H1 (cell line): ENCODE data around the gene CCDC127. TPM values are rescaled to one million over a fixed set of nuclear protein-coding genes. Genes with fewer than 3 reads are reported as not detected.

Source experiments
- CTCF ChIA-PET: fragments of 300-600 bp; sonication (Branson Sonifier 250); formaldehyde crosslinking; loops from one replicate; lab custom pipeline; 2021; ENCODE audit not compliant: partially characterized antibody; lab: Charles Lee
- POLR2A ChIA-PET: fragments of 300-600 bp; sonication (Branson Sonifier 250); formaldehyde crosslinking; loops from one replicate; lab custom pipeline; 2021; ENCODE audit warnings: inconsistent platforms; ENCODE audit not compliant: partially characterized antibody; lab: Charles Lee
- DNase-seq, 2 experiments: peaks; one replicate each; pipeline versions ENCODE4 v3.0.0 to v3.0.0-alpha.2; 2010 to 2022; ENCODE audit warnings: low spot score in 2 of 2, low read depth in 1 of 2, mixed read lengths in 1 of 2
- FAIRE-seq: peaks from 2 replicates; lab custom pipeline; 2011; peaks lifted over from hg19 to GRCh38; lab: Jason Lieb, UNC
- H2AFZ ChIP-seq: 2 replicates; pipeline ENCODE4 v1.8.1; 2012; ENCODE audit warnings: low read length, inconsistent platforms
- H2AK5ac ChIP-seq: 2 replicates; pipeline ENCODE4 v1.6.1; 2013; ENCODE audit warnings: low read depth, low read length
- H2BK120ac ChIP-seq: replicated peaks from 2 replicates; pipeline ENCODE3; 2013; ENCODE audit warnings: low read depth, low read length, inconsistent platforms
- H2BK12ac ChIP-seq: 2 replicates; pipeline ENCODE4 v1.6.1; 2013; ENCODE audit warnings: low read depth, low read length
- H2BK15ac ChIP-seq: 2 replicates; pipeline ENCODE4 v1.6.1; 2013; ENCODE audit warnings: low read length
- H2BK20ac ChIP-seq: 2 replicates; pipeline ENCODE4 v1.6.1; 2013; ENCODE audit warnings: low read length
- H2BK5ac ChIP-seq: 2 replicates; pipeline ENCODE4 v1.6.1; 2013; ENCODE audit warnings: low read depth, low read length
- H3K14ac ChIP-seq: 2 replicates; pipeline ENCODE4 v1.6.1; 2013; ENCODE audit warnings: inconsistent platforms; ENCODE audit not compliant: insufficient read length
- H3K18ac ChIP-seq: 2 replicates; pipeline ENCODE4 v1.6.1; 2013; ENCODE audit warnings: low read length; ENCODE audit errors: extremely low read depth
- H3K23ac ChIP-seq: 2 replicates; pipeline ENCODE4 v1.6.1; 2013; ENCODE audit warnings: inconsistent platforms; ENCODE audit not compliant: insufficient read length
- H3K23me2 ChIP-seq: 2 replicates; pipeline ENCODE4 v1.6.1; 2013; ENCODE audit warnings: low read depth, low read length
- H3K27ac ChIP-seq: 2 replicates; pipeline ENCODE4 v1.6.1; 2011; ENCODE audit warnings: low read depth, low read length, inconsistent platforms
- H3K27me3 ChIP-seq, 4 experiments: replicated peaks in 1 of 4; 1 replicate in 1 of 4; 2 replicates in 3 of 4; pipeline versions ENCODE4 v1.6.1 to v1.8.1; 2011 to 2013; ENCODE audit warnings: low read length in 3 of 4, mild to moderate bottlenecking in 3 of 4, inconsistent platforms in 2 of 4, mixed read lengths in 2 of 4, moderate library complexity in 1 of 4; ENCODE audit not compliant: control insufficient read depth in 3 of 4, insufficient read depth in 3 of 4; ENCODE audit errors: extremely low read depth in 1 of 4
- H3K36me3 ChIP-seq, 4 experiments: 2 replicates each; pipeline versions ENCODE4 v1.6.1 to v1.8.1; 2011 to 2013; ENCODE audit warnings: mild to moderate bottlenecking in 4 of 4, low read length in 3 of 4, moderate library complexity in 2 of 4, control low read depth in 1 of 4, inconsistent platforms in 1 of 4; ENCODE audit not compliant: insufficient read depth in 4 of 4, control insufficient read depth in 2 of 4
- H3K4ac ChIP-seq: replicated peaks from 2 replicates; pipeline ENCODE3; 2013; ENCODE audit warnings: low read length, low read depth, mixed read lengths, inconsistent platforms; ENCODE audit not compliant: insufficient read length
- H3K4me1 ChIP-seq, 4 experiments: replicated peaks in 1 of 4; 1 replicate in 1 of 4; 2 replicates in 3 of 4; pipeline versions ENCODE4 v1.6.1 to v1.8.1; 2011 to 2013; ENCODE audit warnings: low read length in 3 of 4, inconsistent platforms in 2 of 4, mixed read lengths in 1 of 4; ENCODE audit not compliant: insufficient read depth in 4 of 4, control insufficient read depth in 3 of 4
- H3K4me2 ChIP-seq, 2 experiments: 2 replicates each; pipeline versions ENCODE4 v1.6.1 to v1.8.1; 2011 to 2013; ENCODE audit warnings: low read depth in 2 of 2, low read length in 2 of 2, control low read depth in 1 of 2, inconsistent platforms in 1 of 2, mild to moderate bottlenecking in 1 of 2; ENCODE audit not compliant: insufficient read depth in 1 of 2
- H3K4me3 ChIP-seq, 4 experiments: fragments of 200-600, 300-600 bp in 1 of 4; sonication (generic), shearing (Covaris generic), sonication (Bioruptor Twin) in 1 of 4; 2 replicates each; pipeline versions ENCODE4 v1.5.1 to v1.8.1; 2011 to 2016; ENCODE audit warnings: low read length in 4 of 4, low read depth in 3 of 4, control low read depth in 2 of 4, inconsistent platforms in 2 of 4, mild to moderate bottlenecking in 2 of 4, mixed read lengths in 1 of 4, moderate library complexity in 1 of 4; ENCODE audit not compliant: insufficient read depth in 2 of 4; ENCODE audit errors: extremely low read depth in 1 of 4
- H3K56ac ChIP-seq: replicated peaks from 2 replicates; pipeline ENCODE3; 2013; ENCODE audit warnings: low read depth, mild to moderate bottlenecking, mixed read lengths, low read length, inconsistent platforms; ENCODE audit not compliant: insufficient read length
- H3K79me1 ChIP-seq: 2 replicates; pipeline ENCODE4 v1.6.1; 2013; ENCODE audit warnings: low read depth, low read length, control low read depth
- H3K79me2 ChIP-seq, 2 experiments: 2 replicates each; pipeline versions ENCODE4 v1.6.1 to v1.8.1; 2012 to 2013; ENCODE audit warnings: low read length in 2 of 2, mild to moderate bottlenecking in 2 of 2, inconsistent platforms in 1 of 2; ENCODE audit not compliant: insufficient read depth in 2 of 2, control insufficient read depth in 1 of 2
- H3K9ac ChIP-seq, 4 experiments: replicated peaks in 1 of 4; 1 replicate in 1 of 4; 2 replicates in 3 of 4; pipeline versions ENCODE4 v1.6.1 to v1.8.1; 2011 to 2013; ENCODE audit warnings: low read depth in 3 of 4, low read length in 3 of 4, control low read depth in 2 of 4, mild to moderate bottlenecking in 2 of 4, moderate library complexity in 2 of 4, inconsistent platforms in 1 of 4; ENCODE audit errors: extremely low read depth in 1 of 4
- H3K9me3 ChIP-seq, 2 experiments: 2 replicates each; pipeline versions ENCODE4 v1.6.1 to v1.8.1; 2012 to 2013; ENCODE audit warnings: mild to moderate bottlenecking in 2 of 2, moderate library complexity in 2 of 2, control low read depth in 1 of 2, inconsistent platforms in 1 of 2, low read depth in 1 of 2, low read length in 1 of 2, mixed read lengths in 1 of 2; ENCODE audit not compliant: insufficient read depth in 2 of 2
- H4K20me1 ChIP-seq, 2 experiments: replicated peaks in 1 of 2; 2 replicates each; pipeline versions ENCODE3 to v1.8.1; 2011 to 2013; ENCODE audit warnings: inconsistent platforms in 2 of 2, low read length in 2 of 2, mild to moderate bottlenecking in 1 of 2; ENCODE audit not compliant: insufficient read depth in 2 of 2, control insufficient read depth in 1 of 2
- H4K5ac ChIP-seq: 2 replicates; pipeline ENCODE4 v1.6.1; 2013; ENCODE audit warnings: low read length, low read depth, mixed read lengths, inconsistent platforms; ENCODE audit not compliant: insufficient read length
- H4K8ac ChIP-seq: 2 replicates; pipeline ENCODE4 v1.8.0; 2013; ENCODE audit warnings: mild to moderate bottlenecking, moderate library complexity, low read length, inconsistent platforms; ENCODE audit not compliant: insufficient read depth; ENCODE audit errors: extremely low read depth
- H4K91ac ChIP-seq: replicated peaks from 2 replicates; pipeline ENCODE3; 2013; ENCODE audit warnings: low read length, mixed read lengths, inconsistent platforms; ENCODE audit not compliant: insufficient read length
- BCL11A ChIP-seq, 2 experiments: IDR thresholded peaks; one replicate each; pipeline ENCODE4 v1.6.1; 2011; ENCODE audit warnings: low read depth in 2 of 2, low read length in 2 of 2, mild to moderate bottlenecking in 2 of 2
- CBX8 ChIP-seq: fragments of 300-800, 300-1000 bp; sonication (generic); IDR thresholded peaks from 2 replicates; pipeline ENCODE4 v1.7.1; 2016; ENCODE audit warnings: low read depth, low read length, borderline replicate concordance
- CREB1 ChIP-seq: IDR thresholded peaks from 2 replicates; pipeline ENCODE4 v1.6.1; 2012; ENCODE audit warnings: inconsistent platforms
- EZH2 ChIP-seq: fragments of 200-600 bp; sonication (generic); IDR thresholded peaks from 2 replicates; pipeline ENCODE4 v1.7.1; 2012; ENCODE audit warnings: low read depth, mild to moderate bottlenecking, moderate library complexity, low read length, inconsistent platforms; ENCODE audit not compliant: severe bottlenecking
- JUN ChIP-seq: IDR thresholded peaks from 2 replicates; pipeline ENCODE4 v1.6.1; 2011; ENCODE audit warnings: low read depth, mild to moderate bottlenecking, improper control_type of control experiment, low read length
- NANOG ChIP-seq: IDR thresholded peaks from 2 replicates; pipeline ENCODE4 v1.6.1; 2011; ENCODE audit warnings: low read length, low read depth, mild to moderate bottlenecking, inconsistent platforms; ENCODE audit not compliant: insufficient read depth, poor library complexity, severe bottlenecking
- NRF1 ChIP-seq: IDR thresholded peaks from 2 replicates; pipeline ENCODE4 v1.6.1; 2011; ENCODE audit warnings: mild to moderate bottlenecking, low read depth, low read length, improper control_type of control experiment
- PHF8 ChIP-seq: fragments of 200-600 bp; sonication (generic); conservative IDR thresholded peaks from 2 replicates; pipeline ENCODE4 v1.7.1; 2012; ENCODE audit warnings: low read depth, mild to moderate bottlenecking, inconsistent platforms, low read length, moderate library complexity
- POLR2A ChIP-seq, 2 experiments: IDR thresholded peaks; 1 replicate in 1 of 2; 2 replicates in 1 of 2; pipeline ENCODE4 v1.6.1; 2011; ENCODE audit warnings: low read depth in 2 of 2, low read length in 2 of 2, mild to moderate bottlenecking in 2 of 2; ENCODE audit errors: control extremely low read depth in 1 of 2
- SP2 ChIP-seq: IDR thresholded peaks from 2 replicates; pipeline ENCODE4 v1.6.1; 2012; ENCODE audit warnings: mild to moderate bottlenecking, low read length, inconsistent platforms
- SP4 ChIP-seq: IDR thresholded peaks from 2 replicates; pipeline ENCODE4 v1.6.1; 2012; ENCODE audit warnings: low read length, inconsistent platforms
- TBP ChIP-seq: IDR thresholded peaks from 2 replicates; pipeline ENCODE4 v1.6.1; 2011; ENCODE audit warnings: low read depth, low read length, improper control_type of control experiment
- TCF12 ChIP-seq: IDR thresholded peaks from 2 replicates; pipeline ENCODE4 v1.6.1; 2011; ENCODE audit warnings: low read depth, mild to moderate bottlenecking, low read length
- TEAD4 ChIP-seq: IDR thresholded peaks from 2 replicates; pipeline ENCODE4 v1.6.1; 2012; ENCODE audit warnings: low read depth, low read length, inconsistent platforms, mixed read lengths
- WGBS, 2 experiments: shearing (Covaris generic) in 1 of 2; methylation state at CpG; one replicate each; pipeline versions ENCODE4 v1.1.6 to v1.1.7; 2013 to 2015; ENCODE audit warnings: low lambda C conversion rate in 2 of 2, mixed read lengths in 2 of 2, inconsistent platforms in 1 of 2, low coverage in 1 of 2, missing lambda C conversion rate in 1 of 2; ENCODE audit not compliant: insufficient replicate concordance in 2 of 2, insufficient coverage in 1 of 2, insufficient read length in 1 of 2; ENCODE audit errors: extremely low coverage in 1 of 2, missing lambda C conversion rate in 1 of 2; 5-methylcytosine and 5-hydroxymethylcytosine counted together
- polyA plus RNA-seq, 7 experiments: library from polyadenylated mRNA; depleted of rRNA in 3 of 7; stranded (reverse) in 5 of 7; unstranded in 2 of 7; fragments of >200 nt in 5 of 7; fragments of 200-250 nt in 2 of 7; gene quantifications; 1 replicate in 5 of 7; 2 replicates in 1 of 7; 4 replicates in 1 of 7; pipeline versions ENCODE4 v1.2.1 to v1.2.3, GENCODE V29; 2011 to 2013; ENCODE audit warnings: missing spikeins in 2 of 7, mixed read lengths in 2 of 7
- total RNA-seq: library from RNA; stranded (reverse); fragmentation: NEBNext Ultra II Directional; extraction: Animal tissue kit (Norgen Biotek cat#: 25700); gene quantifications from 2 replicates; pipeline ENCODE4 v1.2.1, GENCODE V29; 2021

CCDC127 gene
- total and polyA plus RNA-seq, 2 of the 8 experiments (the other 6 are each of a cell fraction or from before 2014, with no cell fraction given) = 2.9 to 8.0 TPM

GRCh38 chr5:159448-160172, 58.3 kb downstream of the CCDC127 start:
- H4K91ac ChIP-seq = no peak overlapping the region
- no peak overlapping the region for H2BK5ac ChIP-seq
- ChIA-PET POLR2A (interaction anchor here (0.6 to 4.5 kb wide), 4 partner anchors 10 to 98 kb away, joined by 3 to 18 read pairs (median 3); partner anchors contain the start of gene PLEKHG4B), CTCF (interaction anchor here (0.6 to 1.0 kb wide), 4 partner anchors 10 to 157 kb away, joined by 3 read pairs; no protein-coding TSS in a partner anchor)
- H3K9me3 ChIP-seq = peaks cover 0 to 3% of the 10 kb centered on the region in 2 experiments; a peak in 1 of 4 replicates
- H2BK120ac ChIP-seq = no peak overlapping the region
- no peaks in the 10 kb centered on the region for H3K23me2 ChIP-seq
- H3K36me3 ChIP-seq = peaks cover 14 to 75% (median 29%) of the 10 kb centered on the region in 4 experiments; a peak in 6 of 8 replicates
- no peak overlapping the region for H3K18ac ChIP-seq
- H3K4ac ChIP-seq = no peak overlapping the region
- H4K20me1 ChIP-seq = peaks cover 0 to 4% of the 10 kb centered on the region in 2 experiments
- no peaks in the 10 kb centered on the region for H3K79me2 ChIP-seq
- H3K9ac ChIP-seq = no peak overlapping the region
- H2AK5ac ChIP-seq = no peak overlapping the region
- H2BK20ac ChIP-seq = no peak overlapping the region
- H2AFZ ChIP-seq = no peak overlapping the region
- no peaks in the 10 kb centered on the region; a peak in 1 of 7 replicates for H3K4me1 ChIP-seq
- FAIRE-seq (no peak), DNase-seq (no peak)
- no peak overlapping the region for H3K14ac ChIP-seq
- no peaks in the 10 kb centered on the region; the same call in 1 of the 2 replicates for H3K79me1 ChIP-seq
- no peak overlapping the region for H3K4me3 ChIP-seq
- 86% methylated on average over 18 of the region's 19 CpGs; no CpG with 5 or more reads in 1 of the 2 experiments for WGBS, 2 experiments
- no peak overlapping the region for H3K23ac ChIP-seq
- no peak overlapping the region for H2BK15ac ChIP-seq
- H4K8ac ChIP-seq = no peak overlapping the region
- H3K56ac ChIP-seq = no peak overlapping the region
- no peak overlapping the region for H4K5ac ChIP-seq
- H3K27ac ChIP-seq = no peak overlapping the region
- H3K27me3 ChIP-seq = no peaks in the 10 kb centered on the region
- H3K4me2 ChIP-seq = no peak overlapping the region
- no peak overlapping the region for H2BK12ac ChIP-seq
- TF ChIP-seq SP2 (no peak), SP4 (no peak), NRF1 (no peak), JUN (no peak), TEAD4 (no peak), CREB1 (no peak), PHF8 (no peak), TBP (no peak), CBX8 (no peak), TCF12 (no peak), BCL11A (IDR thresholded peaks at IDR 0.05; ENCODE audit: low read depth in 2 of 2, low read length in 2 of 2) (no peak), POLR2A (IDR thresholded peaks at IDR 0.05; ENCODE audit: control extremely low read depth in 1 of 2, low read depth in 2 of 2, low read length in 2 of 2) (no peak), NANOG (no peak), EZH2 (no peak)
